Activated naive CD8-positive, alpha-beta T cell treated with anti-CD3 and anti-CD28 coated beads, Interleukin-2, amount 50 U/mL, for 16 hours (primary cell): ENCODE data around the gene CREB3L1.
"Not testable (repeated sequence)": the region's sequence is repeated elsewhere in the genome, so short reads cannot be mapped to it uniquely, and the experiment has no call there.

Experiments
- DNase-seq: peaks from one replicate; pipeline ENCODE4 v3.0.0-alpha.2; 2020; ENCODE audit warnings: low read depth, low spot score

The CREB3L1 gene

GRCh38 chr11:46296059-46296527, 18.6 kb downstream of the CREB3L1 start:
- DNase-seq = no peak

- no peak for DNase-seq
Measured at GRCh38 chr11:46296528-46297448, 19.3 kb downstream of the CREB3L1 start.

GRCh38 chr11:46298699-46299433, 21.4 kb downstream of the CREB3L1 start:
- DNase-seq = no peak

- no peak for DNase-seq
Measured at GRCh38 chr11:46299451-46299961, 22.0 kb downstream of the CREB3L1 start.

DNA sequence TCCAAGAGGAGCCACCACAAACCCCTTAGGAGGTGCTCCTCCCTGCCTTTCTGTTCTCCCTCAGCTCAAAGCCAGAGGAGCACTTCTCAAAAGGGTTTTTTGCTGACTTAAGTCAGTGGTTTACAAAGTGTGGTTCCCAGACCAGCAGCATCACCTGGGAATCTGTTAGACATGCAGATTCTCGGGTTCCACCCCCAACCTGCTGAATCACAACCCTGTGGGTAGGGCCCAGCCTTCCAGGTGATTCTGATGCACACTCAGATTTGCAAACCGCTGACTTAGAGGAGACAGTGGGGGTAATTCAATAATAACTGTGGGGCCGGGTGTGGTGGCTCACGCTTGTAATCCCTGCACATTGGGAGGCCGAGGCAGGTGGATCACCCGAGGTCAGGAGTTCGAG, 22.8 kb downstream of the CREB3L1 start:
- no peak for DNase-seq

GRCh38 chr11:46302866-46303265, 25.4 kb downstream of the CREB3L1 start:
- DNase-seq = no peak

DNA sequence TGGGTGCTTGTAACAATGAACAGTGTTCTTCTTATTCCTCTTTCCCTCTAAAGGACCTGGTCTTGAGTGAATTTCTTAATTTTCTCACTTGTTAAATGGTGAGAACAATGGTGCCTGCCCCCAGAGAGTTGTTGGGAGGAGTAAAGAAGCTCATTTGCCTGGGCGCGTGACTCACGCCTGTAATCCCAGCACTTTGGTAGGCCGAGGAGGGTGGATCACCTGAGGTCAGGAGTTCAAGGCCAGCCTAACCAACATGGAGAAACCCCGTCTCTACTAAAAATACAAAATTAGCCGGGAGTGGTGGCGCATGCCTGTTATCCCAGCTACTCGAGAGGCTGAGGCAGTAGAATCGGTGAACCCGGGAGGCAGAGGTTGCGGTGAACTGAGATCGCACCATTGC, 26.6 kb downstream of the CREB3L1 start:
- DNase-seq = not testable (repeated sequence)

DNA sequence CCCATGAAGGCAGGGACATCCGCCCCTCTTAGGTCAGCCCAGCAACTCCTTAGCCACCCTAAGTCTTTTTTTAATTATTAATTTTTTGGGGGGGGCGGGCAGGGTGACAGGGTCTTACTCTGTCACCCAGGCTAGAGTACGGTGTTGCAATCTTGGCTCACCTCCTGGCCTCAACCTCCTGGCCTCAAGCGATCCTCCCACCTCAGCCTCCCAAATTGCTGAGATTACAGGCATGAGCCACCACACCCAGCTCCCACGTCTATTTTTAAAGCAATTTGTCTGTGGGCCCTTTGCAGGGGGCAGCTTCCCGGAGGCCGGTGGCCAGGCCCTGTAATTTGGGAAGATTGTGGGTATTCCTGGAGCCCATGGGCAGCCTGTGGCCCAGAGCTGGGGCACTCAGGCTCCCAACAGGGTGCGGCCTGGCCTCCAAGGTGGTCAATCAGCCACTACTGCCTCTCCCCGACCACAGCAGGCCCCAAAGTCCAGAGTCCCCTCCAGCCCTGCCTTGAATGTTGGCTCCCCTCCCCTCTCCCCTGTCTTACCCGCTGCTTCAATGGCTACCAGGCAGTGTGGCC, 27.2 kb downstream of the CREB3L1 start:
- DNase-seq = no peak

DNA sequence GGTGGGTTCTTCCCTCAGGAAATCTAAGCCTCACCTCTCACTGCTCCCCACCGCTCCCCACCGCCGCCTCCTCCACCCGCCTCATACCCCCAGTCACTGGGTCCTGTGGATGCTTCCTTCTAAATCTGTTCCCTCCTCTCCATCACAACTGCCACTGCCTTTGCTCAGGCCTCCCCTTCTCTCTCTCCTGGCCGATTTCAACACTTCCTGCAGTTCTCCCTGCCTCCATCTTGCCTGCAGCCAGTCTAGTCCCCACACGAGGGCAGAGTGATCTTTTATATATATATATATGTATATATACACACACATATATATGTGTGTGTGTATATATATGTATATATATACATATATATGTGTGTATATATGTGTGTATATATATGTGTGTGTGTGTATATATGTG, 27.8 kb downstream of the CREB3L1 start:
- no peak for DNase-seq

DNA sequence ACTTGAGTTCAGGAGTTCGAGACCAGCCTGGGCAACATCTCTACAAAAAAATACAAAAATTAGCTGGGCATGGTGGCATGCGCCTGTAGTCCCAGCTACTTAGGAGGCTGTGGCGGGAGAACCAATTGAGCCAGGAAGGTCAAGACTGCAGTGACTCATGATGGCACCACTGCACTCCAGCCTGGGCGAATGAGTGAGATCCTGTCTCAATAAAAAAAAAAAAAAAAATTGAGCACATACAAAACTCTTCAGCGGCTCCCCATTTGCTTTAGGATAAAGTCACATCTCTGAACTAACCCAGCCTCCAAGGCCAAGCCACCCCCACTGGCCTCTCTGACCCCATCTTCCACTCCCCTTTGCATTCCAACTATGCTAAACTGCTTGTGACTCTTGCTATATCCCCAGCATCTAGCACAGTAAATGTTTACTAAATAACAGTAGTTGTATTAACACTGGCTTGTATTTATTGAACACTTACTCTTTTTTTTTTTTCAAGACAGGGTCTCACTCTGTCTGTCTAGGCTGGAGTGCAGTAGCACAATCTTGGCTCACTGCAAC, 28.9 kb downstream of the CREB3L1 start:
- no peak for DNase-seq

DNA sequence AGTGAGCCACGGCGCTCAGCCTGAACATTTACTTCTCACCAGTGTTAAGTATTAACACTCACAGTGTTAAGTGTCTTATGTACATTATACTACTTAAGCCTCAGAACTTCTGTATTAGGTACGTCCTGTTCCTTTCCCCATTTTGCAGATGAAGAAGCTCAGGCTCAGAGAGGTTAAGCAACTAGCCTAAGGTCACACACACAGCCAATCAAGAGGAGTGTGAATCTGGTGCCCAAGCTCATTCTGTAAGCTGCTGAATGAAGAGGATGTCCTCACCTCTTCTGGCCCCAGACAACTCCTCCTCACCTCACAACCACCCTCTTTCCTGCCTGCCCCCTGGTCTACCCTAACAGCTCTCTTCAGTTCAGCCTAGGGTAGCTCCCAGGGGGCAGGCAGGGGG, 29.9 kb downstream of the CREB3L1 start:
- DNase-seq = no peak

GRCh38 chr11:46307785-46308341, 30.4 kb downstream of the CREB3L1 start:
- no peak for DNase-seq

GRCh38 chr11:46308631-46309419, 31.4 kb downstream of the CREB3L1 start:
- DNase-seq = peak; percentile 41

GRCh38 chr11:46309814-46310259, 32.4 kb downstream of the CREB3L1 start:
- DNase-seq = no peak

- peak; percentile 51 for DNase-seq
Measured at GRCh38 chr11:46315033-46315738, 37.7 kb downstream of the CREB3L1 start.

GRCh38 chr11:46315783-46316563, 38.5 kb downstream of the CREB3L1 start:
- DNase-seq = no peak

- no peak for DNase-seq
Measured at GRCh38 chr11:46319074-46319453, 41.6 kb downstream of the CREB3L1 start.

DNA sequence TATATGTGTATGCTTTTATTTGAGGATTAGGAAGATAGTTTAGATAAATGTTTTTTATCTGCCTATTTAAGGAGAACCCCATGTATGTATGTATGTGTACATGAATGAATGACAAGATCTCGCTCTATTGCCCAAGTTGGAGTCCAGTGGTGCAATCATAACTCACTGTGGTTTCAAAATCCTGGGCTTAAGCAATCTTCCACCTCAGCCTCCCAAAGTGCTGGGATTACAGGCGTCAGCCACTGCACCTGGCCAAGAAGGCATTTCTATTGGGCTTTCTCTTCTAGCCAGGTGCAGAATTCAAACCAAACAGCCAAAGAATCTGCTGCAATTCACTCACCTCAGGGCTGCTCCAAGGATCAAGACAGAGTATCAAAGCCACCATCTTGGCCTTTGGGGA, 44.3 kb downstream of the CREB3L1 start:
- DNase-seq = no peak

- no peak for DNase-seq
Measured at GRCh38 chr11:46322759-46323158, 45.3 kb downstream of the CREB3L1 start.
